Hepatocyte (in vitro differentiated cells): ENCODE data around the gene ARFRP1.

ENCODE experiments used
- EZH2 ChIP-seq: fragments of 200-600 bp; sonication (generic); IDR thresholded peaks from 2 replicates; pipeline ENCODE4 v1.6.1; 2016; ENCODE audit warnings: antibody characterized with exemption, mild to moderate bottlenecking, borderline replicate concordance
- EZH2phosphoT487 ChIP-seq: fragments of 200-600 bp; sonication (generic); IDR thresholded peaks from one replicate; pipeline ENCODE4 v1.6.1; 2018; ENCODE audit warnings: antibody characterized with exemption, mild to moderate bottlenecking, low read depth, moderate library complexity; ENCODE audit not compliant: unreplicated experiment, severe bottlenecking
- TF ChIP-seq, protein P1 (sequence below): fragments of 200-600 bp; sonication (generic); IDR thresholded peaks from 2 replicates; pipeline ENCODE4 v1.5.1; 2016; ENCODE audit warnings: antibody characterized with exemption, mild to moderate bottlenecking; ENCODE audit not compliant: poor library complexity

DNA sequence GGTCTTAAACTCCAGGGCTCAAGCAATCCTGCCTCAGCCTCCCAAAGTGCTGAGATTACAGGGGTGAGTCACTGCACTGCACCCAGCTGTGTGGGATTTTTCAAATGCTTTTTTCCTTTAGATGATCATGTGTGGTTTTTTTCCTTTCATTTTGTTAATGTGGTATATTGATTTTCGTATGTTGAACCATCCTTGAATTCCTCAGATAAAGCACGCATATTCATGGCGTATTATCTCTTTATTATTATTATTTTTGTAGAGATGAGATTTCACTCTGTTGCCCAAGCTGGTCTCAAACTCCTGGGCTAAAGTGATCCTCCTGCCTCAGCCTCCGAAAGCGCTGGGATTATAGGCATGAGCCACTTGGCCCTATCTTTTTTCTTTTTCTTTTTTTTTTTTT is 7.1 kb upstream of the ARFRP1 start:
- TF ChIP-seq, protein P1, sequence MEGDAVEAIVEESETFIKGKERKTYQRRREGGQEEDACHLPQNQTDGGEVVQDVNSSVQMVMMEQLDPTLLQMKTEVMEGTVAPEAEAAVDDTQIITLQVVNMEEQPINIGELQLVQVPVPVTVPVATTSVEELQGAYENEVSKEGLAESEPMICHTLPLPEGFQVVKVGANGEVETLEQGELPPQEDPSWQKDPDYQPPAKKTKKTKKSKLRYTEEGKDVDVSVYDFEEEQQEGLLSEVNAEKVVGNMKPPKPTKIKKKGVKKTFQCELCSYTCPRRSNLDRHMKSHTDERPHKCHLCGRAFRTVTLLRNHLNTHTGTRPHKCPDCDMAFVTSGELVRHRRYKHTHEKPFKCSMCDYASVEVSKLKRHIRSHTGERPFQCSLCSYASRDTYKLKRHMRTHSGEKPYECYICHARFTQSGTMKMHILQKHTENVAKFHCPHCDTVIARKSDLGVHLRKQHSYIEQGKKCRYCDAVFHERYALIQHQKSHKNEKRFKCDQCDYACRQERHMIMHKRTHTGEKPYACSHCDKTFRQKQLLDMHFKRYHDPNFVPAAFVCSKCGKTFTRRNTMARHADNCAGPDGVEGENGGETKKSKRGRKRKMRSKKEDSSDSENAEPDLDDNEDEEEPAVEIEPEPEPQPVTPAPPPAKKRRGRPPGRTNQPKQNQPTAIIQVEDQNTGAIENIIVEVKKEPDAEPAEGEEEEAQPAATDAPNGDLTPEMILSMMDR = no peak
- TF ChIP-seq EZH2 = no peak
- no peak for TF ChIP-seq EZH2phosphoT487
